ENCODE data around the gene MS4A8.
A peak's percentile ranks its signal among the peaks of the same experiment; 100 is the strongest.

DNA sequence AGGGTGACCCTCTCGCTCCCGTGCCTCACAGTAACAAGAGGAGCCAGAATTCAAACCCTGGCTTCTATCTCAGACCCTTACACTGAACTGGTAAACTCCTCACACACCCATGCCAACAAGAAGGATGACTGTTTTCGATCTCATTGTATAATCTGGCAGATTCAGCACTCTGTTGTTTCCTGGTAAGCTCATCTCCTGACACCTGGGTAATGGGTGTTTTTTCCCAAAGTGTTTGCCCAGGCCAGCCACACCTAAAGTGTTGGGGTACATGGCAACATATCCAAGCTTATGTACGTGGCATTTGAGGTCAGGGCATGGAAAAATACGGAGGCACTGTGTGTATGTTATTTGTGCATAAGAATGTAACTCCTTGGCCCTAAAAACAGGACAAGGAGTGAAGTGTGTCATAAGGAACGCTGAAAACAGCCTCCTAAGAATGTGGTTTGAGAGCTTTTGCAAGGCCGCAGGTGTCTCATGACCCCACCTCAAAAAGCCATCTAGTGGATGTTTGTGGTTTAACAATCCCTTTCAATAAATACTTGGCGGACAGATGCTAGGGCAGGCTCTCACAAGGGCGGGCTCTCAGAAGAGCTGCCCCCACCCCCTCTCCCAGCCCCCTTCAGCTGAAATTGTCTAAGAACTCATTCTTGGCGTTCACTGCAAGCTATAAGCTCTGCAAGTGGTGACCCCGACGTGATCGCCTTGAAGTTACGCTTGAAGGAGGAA is 57.1 kb downstream of the MS4A8 start, which contains the start of gene MS4A15:
- TF ChIP-seq, protein P1, sequence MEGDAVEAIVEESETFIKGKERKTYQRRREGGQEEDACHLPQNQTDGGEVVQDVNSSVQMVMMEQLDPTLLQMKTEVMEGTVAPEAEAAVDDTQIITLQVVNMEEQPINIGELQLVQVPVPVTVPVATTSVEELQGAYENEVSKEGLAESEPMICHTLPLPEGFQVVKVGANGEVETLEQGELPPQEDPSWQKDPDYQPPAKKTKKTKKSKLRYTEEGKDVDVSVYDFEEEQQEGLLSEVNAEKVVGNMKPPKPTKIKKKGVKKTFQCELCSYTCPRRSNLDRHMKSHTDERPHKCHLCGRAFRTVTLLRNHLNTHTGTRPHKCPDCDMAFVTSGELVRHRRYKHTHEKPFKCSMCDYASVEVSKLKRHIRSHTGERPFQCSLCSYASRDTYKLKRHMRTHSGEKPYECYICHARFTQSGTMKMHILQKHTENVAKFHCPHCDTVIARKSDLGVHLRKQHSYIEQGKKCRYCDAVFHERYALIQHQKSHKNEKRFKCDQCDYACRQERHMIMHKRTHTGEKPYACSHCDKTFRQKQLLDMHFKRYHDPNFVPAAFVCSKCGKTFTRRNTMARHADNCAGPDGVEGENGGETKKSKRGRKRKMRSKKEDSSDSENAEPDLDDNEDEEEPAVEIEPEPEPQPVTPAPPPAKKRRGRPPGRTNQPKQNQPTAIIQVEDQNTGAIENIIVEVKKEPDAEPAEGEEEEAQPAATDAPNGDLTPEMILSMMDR (IDR thresholded peaks at IDR 0.05; ENCODE audit: low read depth, low read length, poor library complexity, severe bottlenecking): peak; percentile 62
- no peak for TF ChIP-seq EZH2phosphoT487 (IDR thresholded peaks at IDR 0.05; ENCODE audit: borderline replicate concordance, low read length)

Measured in DOHH2 (cell line).